OCI-LY1 (cell line): Measurements from ENCODE around the gene TMEM239.

Source experiments
- H2AFZ ChIP-seq: fragments of 200-600 bp; sonication (generic), shearing (Covaris generic); 2 replicates; pipeline ENCODE4 v1.6.0; 2014; ENCODE audit warnings: antibody characterized with exemption, mild to moderate bottlenecking, low read length
- H3F3A ChIP-seq: fragments of 200-600 bp; sonication (generic), shearing (Covaris generic); 2 replicates; pipeline ENCODE4 v1.6.0; 2014; ENCODE audit warnings: mild to moderate bottlenecking, antibody characterized with exemption, low read length, moderate library complexity; ENCODE audit not compliant: insufficient read depth
- H3K27ac ChIP-seq: fragments of 200-600 bp; sonication (generic); 2 replicates; pipeline ENCODE4 v1.5.1; 2014; ENCODE audit warnings: low read length, mixed run types, mild to moderate bottlenecking, low read depth; ENCODE audit not compliant: poor library complexity, severe bottlenecking
- H3K27me3 ChIP-seq: fragments of 200-600 bp; sonication (generic); 2 replicates; pipeline ENCODE4 v1.6.0; 2014; ENCODE audit warnings: antibody characterized with exemption, mild to moderate bottlenecking, low read length, moderate library complexity; ENCODE audit not compliant: insufficient read depth
- H3K36me3 ChIP-seq: fragments of 200-600 bp; sonication (generic); 2 replicates; pipeline ENCODE4 v1.6.1; 2014; ENCODE audit warnings: mild to moderate bottlenecking, antibody characterized with exemption, low read length, moderate library complexity, mixed read lengths; ENCODE audit not compliant: insufficient read depth
- H3K4me1 ChIP-seq: fragments of 200-600 bp; sonication (generic); 2 replicates; pipeline ENCODE4 v1.5.1; 2014; ENCODE audit warnings: mild to moderate bottlenecking, low read length, moderate library complexity; ENCODE audit not compliant: insufficient read depth, severe bottlenecking
- H3K4me2 ChIP-seq: fragments of 200-600 bp; sonication (generic), shearing (Covaris generic); 2 replicates; pipeline ENCODE4 v1.6.1; 2014; ENCODE audit warnings: low read length
- H3K4me3 ChIP-seq: fragments of 200-600 bp; sonication (generic); 2 replicates; pipeline ENCODE4 v1.5.1; 2014; ENCODE audit warnings: low read length, low read depth, mild to moderate bottlenecking, mixed read lengths; ENCODE audit not compliant: poor library complexity, severe bottlenecking
- H3K79me2 ChIP-seq: fragments of 200-600 bp; shearing (Covaris generic); 2 replicates; pipeline ENCODE4 v1.6.1; 2016; ENCODE audit warnings: mixed run types, low read length, mixed read lengths; ENCODE audit not compliant: insufficient read depth
- H3K9ac ChIP-seq: fragments of 200-600 bp; sonication (generic), shearing (Covaris generic); 2 replicates; pipeline ENCODE4 v1.6.1; 2014; ENCODE audit warnings: mild to moderate bottlenecking, low read length, mixed read lengths
- H3K9me2 ChIP-seq: fragments of 200-600 bp; sonication (generic), shearing (Covaris generic); 2 replicates; pipeline ENCODE4 v1.6.1; 2014; ENCODE audit warnings: low read depth, mild to moderate bottlenecking, low read length, mixed read lengths
- H3K9me3 ChIP-seq: fragments of 200-600 bp; shearing (Covaris generic); 2 replicates; pipeline ENCODE4 v1.6.1; 2014; ENCODE audit warnings: low read length, mixed read lengths
- H4K20me1 ChIP-seq: fragments of 200-600 bp; sonication (generic), shearing (Covaris generic); 2 replicates; pipeline ENCODE4 v1.6.0; 2016; ENCODE audit warnings: mild to moderate bottlenecking, low read length; ENCODE audit not compliant: insufficient read depth
- CTCF ChIP-seq: fragments of 200-600 bp; sonication (generic), shearing (Covaris generic); IDR thresholded peaks from 2 replicates; pipeline ENCODE4 v1.5.1; 2017; ENCODE audit warnings: mild to moderate bottlenecking, antibody characterized with exemption, low read length, moderate library complexity, mixed read lengths
- EZH2 ChIP-seq: fragments of 200-600 bp; sonication (generic), shearing (Covaris generic); IDR thresholded peaks from 2 replicates; pipeline ENCODE4 v1.8.0; 2017; ENCODE audit warnings: borderline replicate concordance, mixed run types, mild to moderate bottlenecking, antibody characterized with exemption, low read length, moderate library complexity, mixed read lengths

Gene TMEM239

GRCh38 chr20:2838170-2838797 lies 22.1 kb downstream of the TMEM239 start:
- no peak overlapping the region; the same call in 1 of the 2 replicates for H3K4me2 ChIP-seq
- no peak overlapping the region for H3K4me3 ChIP-seq
- no peak overlapping the region for H2AFZ ChIP-seq
- no peak for TF ChIP-seq CTCF
- TF ChIP-seq EZH2, result no peak
- no peaks in the 10 kb centered on the region for H3F3A ChIP-seq
- H3K9me3 ChIP-seq, result no peaks in the 10 kb centered on the region
- H3K27me3 ChIP-seq, result no peaks in the 10 kb centered on the region
- H3K27ac ChIP-seq, result no peak overlapping the region
- H3K36me3 ChIP-seq, result 0 out of 2 replicates have a peak, but pooled peaks cover 3% of the 10 kb centered on the region
- H3K9ac ChIP-seq, result no peak overlapping the region
- H3K79me2 ChIP-seq, result no peaks in the 10 kb centered on the region
- H3K9me2 ChIP-seq, result no peaks in the 10 kb centered on the region
- peaks cover 31% of the 10 kb centered on the region for H3K4me1 ChIP-seq
- H4K20me1 ChIP-seq, result no peaks in the 10 kb centered on the region

GRCh38 chr20:2838847-2839671 lies 22.9 kb downstream of the TMEM239 start:
- H3K4me1 ChIP-seq, result peaks cover 31% of the 10 kb centered on the region
- H3K79me2 ChIP-seq, result no peaks in the 10 kb centered on the region
- H3K27me3 ChIP-seq, result no peaks in the 10 kb centered on the region
- H3K9ac ChIP-seq, result no peak overlapping the region
- peak overlapping the region; percentile 96 for H3K4me3 ChIP-seq
- no peak overlapping the region for H3K27ac ChIP-seq
- H4K20me1 ChIP-seq, result no peaks in the 10 kb centered on the region
- no peaks in the 10 kb centered on the region for H3K9me3 ChIP-seq
- TF ChIP-seq CTCF, result no peak
- no peak for TF ChIP-seq EZH2
- H3K9me2 ChIP-seq, result no peaks in the 10 kb centered on the region
- H3K36me3 ChIP-seq, result 0 out of 2 replicates have a peak, but pooled peaks cover 6% of the 10 kb centered on the region
- H3F3A ChIP-seq, result no peaks in the 10 kb centered on the region
- H2AFZ ChIP-seq, result no peak overlapping the region
- H3K4me2 ChIP-seq, result peak overlapping the region; percentile 71; the same call in 1 of the 2 replicates

GRCh38 chr20:2839732-2840137 lies 23.6 kb downstream of the TMEM239 start:
- Histone ChIP-seq H3K4me2 (peak overlapping the region; percentile 71), H3K36me3 (0 out of 2 replicates have a peak, but pooled peaks cover 6% of the 10 kb centered on the region), H2AFZ (no peak overlapping the region), H3K9me2 (no peaks in the 10 kb centered on the region), H4K20me1 (no peaks in the 10 kb centered on the region), H3K4me3 (peak overlapping the region; percentile 96), H3F3A (no peaks in the 10 kb centered on the region), H3K27ac (no peak overlapping the region), H3K9me3 (no peaks in the 10 kb centered on the region), H3K27me3 (no peaks in the 10 kb centered on the region), H3K9ac (no peak overlapping the region; the same call in 1 of the 2 replicates), H3K4me1 (peaks cover 31% of the 10 kb centered on the region), H3K79me2 (no peaks in the 10 kb centered on the region)
- no peak for TF ChIP-seq EZH2
- no peak for TF ChIP-seq CTCF
